CD8-positive, alpha-beta memory T cell (primary cell): ENCODE results near the gene CH25H. TPM values are rescaled to one million over a fixed set of nuclear protein-coding genes. Genes with fewer than 3 reads are reported as not detected.
A peak's percentile ranks its signal among the peaks of the same experiment; 100 is the strongest.
"Not testable (repeated sequence)": the region's sequence is repeated elsewhere in the genome, so short reads cannot be mapped to it uniquely, and the experiment has no call there.

Experiments used
- CTCF ChIA-PET: fragments of 350-600 bp; sonication (Branson Sonifier 250); formaldehyde crosslinking; loops from one replicate; lab custom pipeline; 2021; ENCODE audit warnings: antibody characterized with exemption; lab: Charles Lee
- POLR2A ChIA-PET: fragments of 350-600 bp; sonication (Branson Sonifier 250); formaldehyde crosslinking; loops from one replicate; lab custom pipeline; 2021; ENCODE audit warnings: antibody characterized with exemption; lab: Charles Lee
- DNase-seq, 5 donors: peaks; one replicate each; pipeline versions ENCODE4 v3.0.0 to v3.0.0-alpha.2; 2020 to 2022; ENCODE audit warnings: mixed read lengths in 1 of 5
- H3K27ac ChIP-seq: one replicate; pipeline ENCODE4 v1.7.0; 2013; ENCODE audit warnings: low read depth, mild to moderate bottlenecking, low read length, moderate library complexity
- H3K27me3 ChIP-seq: 2 replicates; pipeline ENCODE4 v1.7.0; 2013; ENCODE audit warnings: low read length, mild to moderate bottlenecking; ENCODE audit not compliant: insufficient read depth, poor library complexity, severe bottlenecking
- H3K36me3 ChIP-seq: 2 replicates; pipeline ENCODE4 v1.7.0; 2013; ENCODE audit warnings: mild to moderate bottlenecking, low read length, moderate library complexity; ENCODE audit not compliant: insufficient read depth
- H3K4me1 ChIP-seq: 2 replicates; pipeline ENCODE4 v1.7.0; 2013; ENCODE audit warnings: mild to moderate bottlenecking, low read length, moderate library complexity; ENCODE audit not compliant: insufficient read depth
- H3K4me3 ChIP-seq: 2 replicates; pipeline ENCODE4 v1.7.0; 2013; ENCODE audit warnings: mild to moderate bottlenecking, low read length
- H3K9me3 ChIP-seq: 2 replicates; pipeline ENCODE4 v1.7.0; 2013; ENCODE audit warnings: mild to moderate bottlenecking, low read length
- H3K27ac Mint-ChIP-seq, 8 donors: one replicate each; pipeline ENCODE4 v1.8.0; 2020 to 2021; ENCODE audit warnings: mixed read lengths in 8 of 8, mild to moderate bottlenecking in 6 of 8, inconsistent platforms in 3 of 8, moderate library complexity in 3 of 8
- H3K27me3 Mint-ChIP-seq, 2 donors: one replicate each; pipeline ENCODE4 v1.8.0; 2020 to 2021; ENCODE audit warnings: mixed read lengths in 2 of 2, mild to moderate bottlenecking in 1 of 2, moderate library complexity in 1 of 2
- H3K36me3 Mint-ChIP-seq, 3 donors: one replicate each; pipeline ENCODE4 v1.8.0; 2020 to 2021; ENCODE audit warnings: mixed read lengths in 3 of 3, inconsistent platforms in 1 of 3, mild to moderate bottlenecking in 1 of 3
- H3K4me1 Mint-ChIP-seq, 3 donors: one replicate each; pipeline ENCODE4 v1.8.0; 2020 to 2021; ENCODE audit warnings: mixed read lengths in 3 of 3, inconsistent platforms in 1 of 3, mild to moderate bottlenecking in 1 of 3
- H3K4me3 Mint-ChIP-seq, 7 donors: one replicate each; pipeline ENCODE4 v1.8.0; 2020 to 2021; ENCODE audit warnings: mixed read lengths in 7 of 7, mild to moderate bottlenecking in 6 of 7, moderate library complexity in 4 of 7, inconsistent platforms in 2 of 7
- H3K9me3 Mint-ChIP-seq, 5 donors: one replicate each; pipeline ENCODE4 v1.8.0; 2020 to 2022; ENCODE audit warnings: mixed read lengths in 5 of 5, mild to moderate bottlenecking in 3 of 5, moderate library complexity in 2 of 5, inconsistent platforms in 1 of 5
- polyA plus RNA-seq: library from polyadenylated mRNA; unstranded; fragments of 300-500 nt; fragmentation: Illumina TruSeq; gene quantifications from one replicate; pipeline ENCODE4 v1.2.3, GENCODE V29; 2021
- total RNA-seq, 2 experiments: library from RNA; stranded (reverse); gene quantifications; one replicate each; pipeline ENCODE4 v1.2.3, GENCODE V29; 2021

The CH25H gene, protein sequence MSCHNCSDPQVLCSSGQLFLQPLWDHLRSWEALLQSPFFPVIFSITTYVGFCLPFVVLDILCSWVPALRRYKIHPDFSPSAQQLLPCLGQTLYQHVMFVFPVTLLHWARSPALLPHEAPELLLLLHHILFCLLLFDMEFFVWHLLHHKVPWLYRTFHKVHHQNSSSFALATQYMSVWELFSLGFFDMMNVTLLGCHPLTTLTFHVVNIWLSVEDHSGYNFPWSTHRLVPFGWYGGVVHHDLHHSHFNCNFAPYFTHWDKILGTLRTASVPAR
- total RNA-seq (not detected), polyA plus RNA-seq (0.24 TPM)

- DNase-seq = peak; percentile 20 to 53 (median 31)
- POLR2A ChIA-PET = interaction anchor here (0.5 to 1.0 kb wide), 4 partner anchors 10 to 327 kb away, joined by 3 to 5 read pairs (median 4); partner anchors contain the start of gene STAMBPL1
- Mint-ChIP-seq H3K27ac (peak within 1 kb of the TSS in 5 of 8 donors; percentile 54 to 89 (median 77)), H3K9me3 (no peaks in the 10 kb centered on the region), H3K4me1 (peaks cover 10 to 15% (median 15%) of the 10 kb centered on the region in 3 donors), H3K36me3 (peaks cover 0 to 2% (median 0%) of the 10 kb centered on the region in 3 donors), H3K27me3 (peaks cover 19 to 48% of the 10 kb centered on the region in 2 donors), H3K4me3 (peak within 1 kb of the TSS; percentile 79 to 91 (median 83))
- Histone ChIP-seq H3K27me3 (peaks cover 19% of the 10 kb centered on the region), H3K36me3 (no peaks in the 10 kb centered on the region), H3K9me3 (no peaks in the 10 kb centered on the region), H3K27ac (no peak within 1 kb of the TSS), H3K4me1 (peaks cover 19% of the 10 kb centered on the region), H3K4me3 (peak within 1 kb of the TSS; percentile 66)
- CTCF ChIA-PET = interaction anchor here (1.2 to 3.8 kb wide), 7 partner anchors 8 to 274 kb away, joined by 3 to 34 read pairs (median 6); partner anchors contain the start of gene LIPA
These were observed at the start of gene CH25H for GRCh38 chr10:89207181-89207800. CH25H (minus strand) TSS chr10:89207317; CDS start chr10:89207292, 25 bp downstream.

GRCh38 chr10:89256340-89256739 is 49.2 kb upstream of the CH25H start:
- Histone ChIP-seq H3K27me3 (no peaks in the 10 kb centered on the region), H3K4me1 (peaks cover 6% of the 10 kb centered on the region), H3K4me3 (no peak overlapping the region), H3K9me3 (no peaks in the 10 kb centered on the region), H3K27ac (no peak overlapping the region), H3K36me3 (no peaks in the 10 kb centered on the region)
- Mint-ChIP-seq H3K36me3 (peaks cover 0 to 5% (median under 1%) of the 10 kb centered on the region in 3 donors), H3K27me3 (peaks cover 0 to 18% of the 10 kb centered on the region in 2 donors), H3K9me3 (peaks cover 0 to 5% (median 0%) of the 10 kb centered on the region in 5 donors), H3K27ac (no peak overlapping the region), H3K4me3 (no peak overlapping the region), H3K4me1 (peaks cover 0 to 6% (median 3%) of the 10 kb centered on the region in 3 donors)
- ChIA-PET POLR2A (no interaction called here), CTCF (interaction anchor here (1.0 kb wide), 1 partner anchor 8 kb away, joined by 3 read pairs; no protein-coding TSS in a partner anchor)
- DNase-seq = no peak

- Histone ChIP-seq H3K9me3 (no peaks in the 10 kb centered on the region), H3K4me3 (no peak overlapping the region), H3K36me3 (no peaks in the 10 kb centered on the region), H3K27me3 (no peaks in the 10 kb centered on the region), H3K27ac (no peak overlapping the region), H3K4me1 (peaks cover 10% of the 10 kb centered on the region)
- POLR2A ChIA-PET = no interaction called here
- Mint-ChIP-seq H3K36me3 (peaks cover 0 to 5% (median 2%) of the 10 kb centered on the region in 3 donors), H3K9me3 (peaks cover 0 to 5% (median 0%) of the 10 kb centered on the region in 5 donors), H3K27ac (no peak overlapping the region), H3K4me3 (no peak overlapping the region), H3K27me3 (peaks cover 0 to 18% of the 10 kb centered on the region in 2 donors), H3K4me1 (peaks cover 5 to 11% (median 9%) of the 10 kb centered on the region in 3 donors)
- CTCF ChIA-PET = interaction anchor here (1.0 to 1.6 kb wide), 2 partner anchors 9 to 114 kb away, joined by 3 to 5 read pairs; no protein-coding TSS in a partner anchor
- no peak for DNase-seq
These were observed 48.7 kb upstream of the CH25H start for GRCh38 chr10:89255793-89256192.

GRCh38 chr10:89255091-89255579 is 48.0 kb upstream of the CH25H start:
- H3K4me3 ChIP-seq, H3K27ac Mint-ChIP-seq, H3K27ac ChIP-seq, H3K36me3 ChIP-seq, H3K9me3 ChIP-seq, DNase-seq, H3K36me3 Mint-ChIP-seq, H3K27me3 ChIP-seq, POLR2A ChIA-PET, H3K4me3 Mint-ChIP-seq, H3K9me3 Mint-ChIP-seq: not testable (repeated sequence)
- H3K4me1 Mint-ChIP-seq = peaks cover 12 to 14% (median 12%) of the 10 kb centered on the region in 3 donors
- H3K27me3 Mint-ChIP-seq = peaks cover 0 to 18% of the 10 kb centered on the region in 2 donors
- CTCF ChIA-PET = interaction anchor here (1.0 to 1.6 kb wide), 2 partner anchors 9 to 114 kb away, joined by 3 to 5 read pairs; no protein-coding TSS in a partner anchor
- H3K4me1 ChIP-seq = peaks cover 16% of the 10 kb centered on the region

GRCh38 chr10:89252225-89252585 is 45.1 kb upstream of the CH25H start:
- CTCF ChIA-PET = interaction anchor here (1.3 to 2.0 kb wide), 5 partner anchors 22 to 223 kb away, joined by 3 to 9 read pairs (median 4); partner anchors contain the start of gene IFIT2

GRCh38 chr10:89251409-89252224 is 44.5 kb upstream of the CH25H start, which contains the start of gene LIPA:
LIPA (minus strand) TSS chr10:89251775; CDS start chr10:89247648, 4,127 bp downstream.
- peak; percentile 94 to 98 (median 96) for DNase-seq
- Histone ChIP-seq H3K27ac (peak within 1 kb of the TSS; percentile 66), H3K4me3 (peak within 1 kb of the TSS; percentile 83), H3K4me1 (peaks cover 16% of the 10 kb centered on the region), H3K27me3 (no peaks in the 10 kb centered on the region), H3K9me3 (no peaks in the 10 kb centered on the region), H3K36me3 (no peaks in the 10 kb centered on the region)
- H3K27me3 Mint-ChIP-seq = peaks cover 0 to 6% of the 10 kb centered on the region in 2 donors
- POLR2A ChIA-PET = interaction anchor here (0.6 to 1.7 kb wide), 6 partner anchors 81 to 450 kb away, joined by 3 to 7 read pairs (median 4); partner anchors contain the start of genes IFIT1, IFIT5 and KIF20B
- CTCF ChIA-PET = interaction anchor here (0.8 to 2.0 kb wide), 12 partner anchors 21 to 317 kb away, joined by 3 to 9 read pairs (median 4); partner anchors contain the start of genes CH25H, IFIT2 and IFIT5
- peak within 1 kb of the TSS; percentile 88 to 94 (median 91) for H3K4me3 Mint-ChIP-seq
- H3K27ac Mint-ChIP-seq = peak within 1 kb of the TSS; percentile 39 to 90 (median 84)
- H3K36me3 Mint-ChIP-seq = peaks cover 2 to 5% (median 2%) of the 10 kb centered on the region in 3 donors
- peaks cover 24 to 27% (median 26%) of the 10 kb centered on the region in 3 donors for H3K4me1 Mint-ChIP-seq
- peaks cover 0 to 5% (median 0%) of the 10 kb centered on the region in 5 donors for H3K9me3 Mint-ChIP-seq

More at GRCh38 chr10:89252225-89252585, 45.1 kb upstream of the CH25H start:
- Mint-ChIP-seq H3K27ac (peak overlapping the region in 5 of 8 donors; percentile 40 to 90 (median 62)), H3K4me1 (peaks cover 24 to 27% (median 26%) of the 10 kb centered on the region in 3 donors), H3K36me3 (peaks cover 2 to 5% (median 2%) of the 10 kb centered on the region in 3 donors), H3K4me3 (peak overlapping the region in 2 of 7 donors; percentile 89 to 92), H3K27me3 (peaks cover 0 to 11% of the 10 kb centered on the region in 2 donors), H3K9me3 (peaks cover 0 to 5% (median 0%) of the 10 kb centered on the region in 5 donors)
- no peaks in the 10 kb centered on the region for H3K27me3 ChIP-seq
- H3K4me3 ChIP-seq = no peak overlapping the region
- H3K27ac ChIP-seq = no peak overlapping the region
- H3K36me3 ChIP-seq = no peaks in the 10 kb centered on the region
- H3K9me3 ChIP-seq = no peaks in the 10 kb centered on the region
- peaks cover 16% of the 10 kb centered on the region for H3K4me1 ChIP-seq
- DNase-seq = no peak
- POLR2A ChIA-PET = interaction anchor here (0.6 to 1.7 kb wide), 5 partner anchors 140 to 449 kb away, joined by 3 to 7 read pairs (median 4); partner anchors contain the start of genes IFIT1, IFIT5 and KIF20B
